PC-9 (cell line): ENCODE measurements around the gene ACYP2.

Source experiments
- CTCF ChIP-seq: fragments of 200-600 bp; sonication (generic); conservative IDR thresholded peaks from 2 replicates; pipeline ENCODE4 v1.6.1; 2017; ENCODE audit warnings: mixed run types, antibody characterized with exemption, mild to moderate bottlenecking, moderate library complexity
- EZH2 ChIP-seq: fragments of 200-600 bp; sonication (generic); IDR thresholded peaks from 2 replicates; pipeline ENCODE4 v1.8.0; 2017; ENCODE audit warnings: antibody characterized with exemption, low read depth

- TF ChIP-seq EZH2 = no peak
- peak; percentile 55 for TF ChIP-seq CTCF
Observed at GRCh38 chr2:54161660-54162424, 46.4 kb downstream of the ACYP2 start.
